Chondrocyte (in vitro differentiated cells): ENCODE data around the gene IRF2BP2. TPM values are rescaled to one million over a fixed set of nuclear protein-coding genes. Genes with fewer than 3 reads are reported as not detected.

Experiments used
- DNase-seq: peaks from one replicate; pipeline ENCODE4 v3.0.0; 2021; ENCODE audit warnings: mixed read lengths, low spot score
- H3K27ac Mint-ChIP-seq: one replicate; pipeline ENCODE4 v1.8.0; 2021; ENCODE audit warnings: mild to moderate bottlenecking, moderate library complexity, mixed read lengths; ENCODE audit not compliant: unreplicated experiment
- H3K27me3 Mint-ChIP-seq: 2 replicates; pipeline ENCODE4 v1.8.0; 2021; ENCODE audit warnings: low read depth, mixed read lengths
- H3K36me3 Mint-ChIP-seq: 2 replicates; pipeline ENCODE4 v1.8.0; 2021; ENCODE audit warnings: low read depth, mixed read lengths
- H3K4me1 Mint-ChIP-seq: 2 replicates; pipeline ENCODE4 v1.8.0; 2021; ENCODE audit warnings: low read depth, mild to moderate bottlenecking, mixed read lengths
- H3K4me3 Mint-ChIP-seq: one replicate; pipeline ENCODE4 v1.8.0; 2021; ENCODE audit warnings: mild to moderate bottlenecking, moderate library complexity, mixed read lengths; ENCODE audit not compliant: unreplicated experiment
- H3K9me3 Mint-ChIP-seq: 2 replicates; pipeline ENCODE4 v1.8.0; 2021; ENCODE audit warnings: low read depth, mixed read lengths
- CTCF ChIP-seq: fragments of 200-600 bp; sonication (generic); IDR thresholded peaks from 2 replicates; pipeline ENCODE4 v1.5.0; 2021; ENCODE audit warnings: antibody characterized with exemption, mild to moderate bottlenecking, moderate library complexity
- total RNA-seq: library from RNA; stranded (reverse); gene quantifications from 3 replicates; pipeline ENCODE4 v1.2.1, GENCODE V29; 2021

IRF2BP2 gene
- total RNA-seq, 1 donor from 2014 or later = 70.5 TPM

GRCh38 chr1:234579967-234580366 is 30.0 kb downstream of the IRF2BP2 start:
- H3K9me3 Mint-ChIP-seq = no peaks in the 10 kb centered on the region
- no peak overlapping the region for H3K27ac Mint-ChIP-seq
- no peaks in the 10 kb centered on the region for H3K36me3 Mint-ChIP-seq
- peak; percentile 57 for TF ChIP-seq CTCF
- H3K27me3 Mint-ChIP-seq = no peaks in the 10 kb centered on the region
- DNase-seq = no peak
- H3K4me1 Mint-ChIP-seq = peaks cover 32% of the 10 kb centered on the region
- no peak overlapping the region for H3K4me3 Mint-ChIP-seq

GRCh38 chr1:234578735-234579134 is 31.2 kb downstream of the IRF2BP2 start:
- no peak for DNase-seq
- H3K36me3 Mint-ChIP-seq = no peaks in the 10 kb centered on the region
- no peaks in the 10 kb centered on the region for H3K27me3 Mint-ChIP-seq
- H3K9me3 Mint-ChIP-seq = no peaks in the 10 kb centered on the region
- H3K4me1 Mint-ChIP-seq = peaks cover 23% of the 10 kb centered on the region
- no peak overlapping the region for H3K27ac Mint-ChIP-seq
- TF ChIP-seq CTCF = no peak
- no peak overlapping the region for H3K4me3 Mint-ChIP-seq

GRCh38 chr1:234578087-234578486 is 31.9 kb downstream of the IRF2BP2 start:
- no peaks in the 10 kb centered on the region for H3K36me3 Mint-ChIP-seq
- peaks cover 18% of the 10 kb centered on the region for H3K4me1 Mint-ChIP-seq
- no peak for DNase-seq
- no peaks in the 10 kb centered on the region for H3K27me3 Mint-ChIP-seq
- no peak overlapping the region for H3K27ac Mint-ChIP-seq
- no peak for TF ChIP-seq CTCF
- no peak overlapping the region for H3K4me3 Mint-ChIP-seq
- no peaks in the 10 kb centered on the region for H3K9me3 Mint-ChIP-seq

- no peaks in the 10 kb centered on the region for H3K27me3 Mint-ChIP-seq
- no peak for DNase-seq
- no peak for TF ChIP-seq CTCF
- no peaks in the 10 kb centered on the region for H3K9me3 Mint-ChIP-seq
- no peaks in the 10 kb centered on the region for H3K4me1 Mint-ChIP-seq
- no peak overlapping the region for H3K4me3 Mint-ChIP-seq
- no peaks in the 10 kb centered on the region for H3K36me3 Mint-ChIP-seq
- no peak overlapping the region for H3K27ac Mint-ChIP-seq
Observed at GRCh38 chr1:234573711-234574299, 36.2 kb downstream of the IRF2BP2 start.

- no peak for TF ChIP-seq CTCF
- no peak for DNase-seq
- Mint-ChIP-seq H3K4me3 (no peak overlapping the region), H3K27ac (no peak overlapping the region), H3K4me1 (no peaks in the 10 kb centered on the region), H3K27me3 (no peaks in the 10 kb centered on the region), H3K36me3 (no peaks in the 10 kb centered on the region), H3K9me3 (no peaks in the 10 kb centered on the region)
Observed at GRCh38 chr1:234572966-234573365, 37.0 kb downstream of the IRF2BP2 start.
